ENCODE data around the gene LITAFD.

- TF ChIP-seq CTCF (IDR thresholded peaks at IDR 0.05; ENCODE audit: poor library complexity, severe bottlenecking) = no peak
- TF ChIP-seq MXI1 (conservative IDR thresholded peaks at IDR 0.05; ENCODE audit: poor library complexity, severe bottlenecking) = no peak
- no peak for TF ChIP-seq RAD21 (conservative IDR thresholded peaks at IDR 0.05)
- TF ChIP-seq SMC3 (conservative IDR thresholded peaks at IDR 0.05; ENCODE audit: poor library complexity) = no peak
- no peak for TF ChIP-seq EZH2 (IDR thresholded peaks at IDR 0.05; ENCODE audit: borderline replicate concordance, insufficient read depth, low read length, poor library complexity, severe bottlenecking)
- TF ChIP-seq POLR2AphosphoS5 (IDR thresholded peaks at IDR 0.05) = no peak
These were observed 39.3 kb downstream of the LITAFD start for GRCh38 chr16:8921347-8921984.
